RCC 7860 (cell line): ENCODE results near the gene OGG1.

Source experiments
- DNase-seq: peaks from one replicate; pipeline ENCODE4 v3.0.0-alpha.2; 2015; ENCODE audit warnings: low spot score
- FAIRE-seq: peaks from 2 replicates; lab custom pipeline; 2012; peaks lifted over from hg19 to GRCh38; lab: Jason Lieb, UNC

OGG1 gene

GRCh38 chr3:9781978-9782603 lies 32.3 kb downstream of the OGG1 start:
- no peak for FAIRE-seq
- DNase-seq, result no peak

GRCh38 chr3:9782770-9783169 lies 33.0 kb downstream of the OGG1 start:
- DNase-seq (peak; percentile 9), FAIRE-seq (no peak)

GRCh38 chr3:9783954-9784353 lies 34.2 kb downstream of the OGG1 start:
- no peak for FAIRE-seq
- no peak for DNase-seq

GRCh38 chr3:9784965-9785364 lies 35.2 kb downstream of the OGG1 start:
- FAIRE-seq, result no peak
- no peak for DNase-seq

- no peak for DNase-seq
- FAIRE-seq, result no peak
These were observed 35.9 kb downstream of the OGG1 start for GRCh38 chr3:9785602-9786001.

- FAIRE-seq (no peak), DNase-seq (no peak)
These were observed 36.5 kb downstream of the OGG1 start for GRCh38 chr3:9786209-9786739.

GRCh38 chr3:9786825-9787669 lies 37.3 kb downstream of the OGG1 start:
- FAIRE-seq (no peak), DNase-seq (no peak)

- FAIRE-seq (no peak), DNase-seq (no peak)
These were observed 38.0 kb downstream of the OGG1 start for GRCh38 chr3:9787714-9788113.

GRCh38 chr3:9791127-9791526 lies 41.4 kb downstream of the OGG1 start:
- FAIRE-seq, result no peak
- DNase-seq, result no peak

GRCh38 chr3:9791790-9792404 lies 42.1 kb downstream of the OGG1 start:
- no peak for DNase-seq
- FAIRE-seq, result no peak

GRCh38 chr3:9792405-9793160 lies 42.8 kb downstream of the OGG1 start, which contains the start of the genes ARPC4 and TADA3:
Gene ARPC4 (plus strand): TSS chr3:9793082. CDS start chr3:9793122, 40 bp downstream.
Gene TADA3 (minus strand): TSS chr3:9792473. CDS start chr3:9791466, 1,007 bp downstream.
- FAIRE-seq, result no peak
- DNase-seq, result peak; percentile 84

GRCh38 chr3:9793161-9793781 lies 43.5 kb downstream of the OGG1 start:
- DNase-seq, result peak; percentile 26
- no peak for FAIRE-seq

- no peak for FAIRE-seq
These were observed 44.6 kb downstream of the OGG1 start for GRCh38 chr3:9794400-9794799.

GRCh38 chr3:9795207-9795606 lies 45.5 kb downstream of the OGG1 start:
- no peak for DNase-seq
- no peak for FAIRE-seq

More at GRCh38 chr3:9794400-9794799, 44.6 kb downstream of the OGG1 start:
- no peak for DNase-seq

GRCh38 chr3:9797196-9797945 lies 47.6 kb downstream of the OGG1 start:
- no peak for FAIRE-seq
- no peak for DNase-seq

GRCh38 chr3:9800529-9800928 lies 50.8 kb downstream of the OGG1 start:
- DNase-seq, result no peak
- FAIRE-seq, result no peak

GRCh38 chr3:9803494-9803893 lies 53.7 kb downstream of the OGG1 start:
- no peak for FAIRE-seq
- DNase-seq, result no peak

GRCh38 chr3:9804996-9805395 lies 55.2 kb downstream of the OGG1 start:
- no peak for FAIRE-seq
- no peak for DNase-seq

GRCh38 chr3:9806137-9806536 lies 56.4 kb downstream of the OGG1 start:
- DNase-seq, result no peak
- no peak for FAIRE-seq
